ENCODE results near the gene ZNF580. TPM values are rescaled to one million over a fixed set of nuclear protein-coding genes. Genes with fewer than 3 reads are reported as not detected.

Gene ZNF580
- total and polyA plus RNA-seq, 7 donors, result 10.4 to 45.5 (median 24.0) TPM

DNA sequence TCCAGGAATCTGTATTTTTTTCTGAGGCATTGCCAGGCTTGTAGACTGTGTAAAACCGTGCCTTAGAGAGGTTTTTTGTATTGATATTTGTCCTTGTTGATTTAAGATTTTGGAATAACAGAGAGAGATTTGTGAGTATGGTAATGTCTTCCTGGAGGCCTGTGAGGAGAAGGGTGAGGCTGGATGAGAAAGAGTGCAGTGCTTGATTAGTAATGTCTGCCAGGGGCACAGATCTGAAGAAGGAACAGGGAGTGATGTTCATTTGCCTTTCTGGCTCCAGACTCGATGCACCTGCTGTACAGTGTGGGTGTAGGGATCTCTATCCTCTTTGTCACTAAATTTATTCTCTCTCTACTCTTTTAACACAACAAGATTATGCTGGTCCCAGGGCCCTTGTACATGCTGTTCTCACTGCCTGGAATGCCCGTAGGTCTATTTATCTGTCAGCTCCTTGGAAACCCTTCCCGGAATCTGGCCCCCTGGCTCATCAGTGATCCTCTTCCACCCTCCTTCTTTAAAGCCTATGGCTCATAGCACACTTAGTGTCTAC is 45.7 kb upstream of the ZNF580 start:
- no peak for DNase-seq
- Histone ChIP-seq H3K36me3 (peaks cover 0 to 45% (median 2%) of the 10 kb centered on the region in 4 donors), H3K4me1 (no peaks in the 10 kb centered on the region), H3K27ac (no peak overlapping the region), H3K9me3 (no peaks in the 10 kb centered on the region), H3K27me3 (no peaks in the 10 kb centered on the region), H3K4me3 (no peak overlapping the region)
- intact Hi-C loops (cut with DNase I), result no loop called here
- TF ChIP-seq, protein P1, sequence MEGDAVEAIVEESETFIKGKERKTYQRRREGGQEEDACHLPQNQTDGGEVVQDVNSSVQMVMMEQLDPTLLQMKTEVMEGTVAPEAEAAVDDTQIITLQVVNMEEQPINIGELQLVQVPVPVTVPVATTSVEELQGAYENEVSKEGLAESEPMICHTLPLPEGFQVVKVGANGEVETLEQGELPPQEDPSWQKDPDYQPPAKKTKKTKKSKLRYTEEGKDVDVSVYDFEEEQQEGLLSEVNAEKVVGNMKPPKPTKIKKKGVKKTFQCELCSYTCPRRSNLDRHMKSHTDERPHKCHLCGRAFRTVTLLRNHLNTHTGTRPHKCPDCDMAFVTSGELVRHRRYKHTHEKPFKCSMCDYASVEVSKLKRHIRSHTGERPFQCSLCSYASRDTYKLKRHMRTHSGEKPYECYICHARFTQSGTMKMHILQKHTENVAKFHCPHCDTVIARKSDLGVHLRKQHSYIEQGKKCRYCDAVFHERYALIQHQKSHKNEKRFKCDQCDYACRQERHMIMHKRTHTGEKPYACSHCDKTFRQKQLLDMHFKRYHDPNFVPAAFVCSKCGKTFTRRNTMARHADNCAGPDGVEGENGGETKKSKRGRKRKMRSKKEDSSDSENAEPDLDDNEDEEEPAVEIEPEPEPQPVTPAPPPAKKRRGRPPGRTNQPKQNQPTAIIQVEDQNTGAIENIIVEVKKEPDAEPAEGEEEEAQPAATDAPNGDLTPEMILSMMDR (IDR thresholded peaks at IDR 0.05), result no peak
- TF ChIP-seq EP300 (IDR thresholded peaks at IDR 0.05), result no peak
- no peak for TF ChIP-seq POLR2A (IDR thresholded peaks at IDR 0.05)
- no peak for TF ChIP-seq POLR2AphosphoS5 (IDR thresholded peaks at IDR 0.05)
- WGBS, 2 donors, result 87 to 92% methylated on average over 4 of the region's 4 CpGs

DNA sequence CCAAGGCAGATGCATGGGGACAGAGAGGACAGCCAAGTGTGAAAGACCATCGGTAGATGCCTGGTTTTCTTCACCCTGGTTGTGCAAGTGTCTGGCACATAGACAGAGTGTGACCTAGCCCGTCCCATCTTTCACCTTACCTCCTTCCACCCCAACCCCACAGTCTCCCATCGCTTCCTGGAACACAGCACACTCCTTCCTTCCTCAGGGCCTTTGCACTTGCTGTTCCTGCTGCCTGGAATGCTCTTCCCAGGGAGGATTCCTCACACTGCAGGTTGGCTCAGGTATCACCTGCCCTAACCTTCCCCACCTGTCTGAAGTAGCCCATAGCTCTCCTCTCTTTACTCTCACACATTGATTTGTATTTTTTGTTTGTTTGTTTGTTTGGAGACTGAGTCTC is 44.5 kb upstream of the ZNF580 start:
- TF ChIP-seq EP300 (IDR thresholded peaks at IDR 0.05) (no peak), POLR2AphosphoS5 (IDR thresholded peaks at IDR 0.05) (no peak), POLR2A (IDR thresholded peaks at IDR 0.05) (no peak)
- TF ChIP-seq, protein P1 (IDR thresholded peaks at IDR 0.05), result no peak
- no peaks in the 10 kb centered on the region for H3K9me3 ChIP-seq
- H3K27ac ChIP-seq, result no peak overlapping the region
- peaks cover 0 to 45% (median 2%) of the 10 kb centered on the region in 4 donors for H3K36me3 ChIP-seq
- H3K4me3 ChIP-seq, result no peak overlapping the region
- intact Hi-C loops (cut with DNase I), result no loop called here
- 97 to 98% methylated on average over 3 of the region's 3 CpGs for WGBS, 2 donors
- DNase-seq, result no peak
- H3K27me3 ChIP-seq, result no peaks in the 10 kb centered on the region
- peaks cover 0 to 9% (median 7%) of the 10 kb centered on the region in 4 donors for H3K4me1 ChIP-seq

DNA sequence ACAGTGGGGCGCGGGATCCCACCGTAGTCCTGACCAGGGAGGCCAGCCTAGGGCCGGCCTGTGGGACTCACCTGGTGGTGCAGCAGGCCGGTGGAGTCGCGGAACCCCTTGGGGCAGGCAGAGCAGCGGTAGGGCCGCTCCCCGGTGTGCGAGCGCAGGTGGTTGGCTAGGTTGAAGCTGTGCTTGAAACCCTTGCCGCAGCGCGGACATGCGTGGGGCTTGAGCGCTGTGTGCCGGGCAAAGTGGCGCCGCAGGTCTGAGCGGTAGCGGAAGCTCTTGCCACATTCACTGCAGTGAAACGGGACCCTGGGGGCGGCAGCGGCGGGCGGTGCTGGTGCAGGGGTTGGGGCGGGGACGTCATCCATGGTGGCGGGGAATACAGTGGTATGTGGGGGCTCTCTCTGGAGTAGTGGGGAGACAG is 43.3 kb upstream of the ZNF580 start:
- no peak overlapping the region for H3K4me3 ChIP-seq
- peaks cover 0 to 34% (median 3%) of the 10 kb centered on the region in 4 donors for H3K36me3 ChIP-seq
- H3K27ac ChIP-seq, result no peak overlapping the region
- WGBS, 2 donors, result 96 to 97% methylated on average over 30 of the region's 30 CpGs
- peaks cover 0 to 12% (median 10%) of the 10 kb centered on the region in 4 donors for H3K4me1 ChIP-seq
- no peak for DNase-seq
- no peaks in the 10 kb centered on the region for H3K9me3 ChIP-seq
- intact Hi-C loops (cut with DNase I), result no loop called here
- no peaks in the 10 kb centered on the region for H3K27me3 ChIP-seq
- TF ChIP-seq, protein P1 (IDR thresholded peaks at IDR 0.05), result no peak
- TF ChIP-seq POLR2AphosphoS5 (IDR thresholded peaks at IDR 0.05), result no peak
- TF ChIP-seq POLR2A (IDR thresholded peaks at IDR 0.05), result no peak
- TF ChIP-seq EP300 (IDR thresholded peaks at IDR 0.05), result no peak

DNA sequence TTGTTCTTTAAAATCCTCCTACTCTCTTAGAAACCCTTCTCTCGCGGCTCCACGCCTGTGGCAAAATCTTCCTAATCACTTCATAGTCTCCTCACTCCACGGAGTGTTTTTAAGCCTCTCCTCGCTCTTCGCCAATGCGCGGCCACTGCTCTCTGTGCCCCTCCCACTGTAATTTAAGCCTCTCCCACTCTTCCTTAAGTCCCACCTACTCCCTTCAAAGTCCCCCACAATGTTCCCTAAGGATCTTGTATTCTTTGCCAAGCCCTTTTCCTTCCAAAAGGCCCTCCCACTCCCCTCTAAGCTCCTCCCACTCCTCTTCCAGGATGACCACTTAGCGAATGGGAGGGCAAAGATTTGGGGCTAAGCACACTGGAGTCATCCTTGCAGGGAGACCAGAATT is 42.8 kb upstream of the ZNF580 start:
- intact Hi-C loops (cut with DNase I), result no loop called here
- peaks cover 0 to 12% (median 10%) of the 10 kb centered on the region in 4 donors for H3K4me1 ChIP-seq
- H3K36me3 ChIP-seq, result peaks cover 0 to 29% (median 4%) of the 10 kb centered on the region in 4 donors
- H3K27me3 ChIP-seq, result no peaks in the 10 kb centered on the region
- 95% methylated on average over 9 of the region's 9 CpGs for WGBS, 2 donors
- peak overlapping the region; percentile 93 to 98 (median 98) for H3K27ac ChIP-seq
- no peak for TF ChIP-seq POLR2A (IDR thresholded peaks at IDR 0.05)
- H3K9me3 ChIP-seq, result no peaks in the 10 kb centered on the region
- no peak overlapping the region for H3K4me3 ChIP-seq
- no peak for DNase-seq

DNA sequence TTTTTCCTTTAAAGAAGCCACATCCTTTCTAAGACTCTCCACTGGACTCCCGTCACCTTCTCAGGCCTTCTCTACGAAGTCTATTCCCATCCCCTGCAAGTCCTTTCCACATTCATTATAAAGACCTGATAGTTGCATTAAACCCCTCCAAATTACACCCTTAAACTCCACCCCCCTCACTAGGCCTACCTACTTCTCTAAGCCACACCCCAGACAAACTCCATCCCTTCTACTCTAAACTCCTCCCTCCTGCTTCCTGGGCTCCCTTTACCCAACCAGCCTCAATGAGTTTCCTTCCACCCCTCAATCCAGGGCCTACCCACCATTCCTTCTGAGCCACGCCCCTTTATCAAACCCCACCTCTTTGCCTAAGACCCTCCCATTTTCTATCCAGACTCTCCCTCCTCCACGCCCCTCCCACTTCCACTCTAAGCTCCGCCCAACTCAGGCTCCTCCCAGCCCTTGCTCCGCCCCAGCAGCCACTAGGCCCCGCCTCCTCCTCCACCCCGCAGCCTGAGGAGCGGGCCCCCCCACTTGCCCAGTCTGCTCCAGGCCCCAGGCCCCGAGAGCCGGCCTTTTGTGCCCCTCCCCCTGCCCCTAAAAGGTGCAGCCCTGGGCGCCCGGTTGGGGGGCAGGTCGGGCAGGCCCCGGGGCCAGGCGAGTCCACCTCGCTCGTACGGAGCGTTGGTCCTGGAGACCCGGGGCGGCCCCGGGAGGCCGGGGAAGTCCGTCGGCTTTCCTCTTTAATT is 41.9 kb upstream of the ZNF580 start:
- Histone ChIP-seq H3K36me3 (peaks cover 0 to 29% (median 4%) of the 10 kb centered on the region in 4 donors), H3K9me3 (no peaks in the 10 kb centered on the region), H3K27me3 (no peaks in the 10 kb centered on the region), H3K4me1 (peaks cover 0 to 14% (median 10%) of the 10 kb centered on the region in 4 donors), H3K4me3 (peak overlapping the region; percentile 69 to 86 (median 83)), H3K27ac (peak overlapping the region; percentile 93 to 98 (median 98))
- intact Hi-C loops (cut with DNase I), result loop anchor here (1.0 kb wide), 1 partner anchor 55 kb away; no protein-coding TSS in a partner anchor
- DNase-seq, result peak; percentile 98
- 7% methylated on average over 26 of the region's 26 CpGs for WGBS, 2 donors
- TF ChIP-seq EP300 (IDR thresholded peaks at IDR 0.05) (no peak), POLR2AphosphoS5 (IDR thresholded peaks at IDR 0.05) (peak in 1 of 4 donors; percentile 3)

Data from sigmoid colon (tissue), 7 donors.